SH-SY5Y (cell line): ENCODE data around the gene UQCRHL.

Source experiments
- GATA2 ChIP-seq: IDR thresholded peaks from 2 replicates; pipeline ENCODE4 v1.6.1; 2011; ENCODE audit warnings: mild to moderate bottlenecking, low read depth, low read length
- GATA3 ChIP-seq: IDR thresholded peaks from 2 replicates; pipeline ENCODE4 v1.6.1; 2011; ENCODE audit warnings: low read depth, mild to moderate bottlenecking, low read length, moderate library complexity

DNA sequence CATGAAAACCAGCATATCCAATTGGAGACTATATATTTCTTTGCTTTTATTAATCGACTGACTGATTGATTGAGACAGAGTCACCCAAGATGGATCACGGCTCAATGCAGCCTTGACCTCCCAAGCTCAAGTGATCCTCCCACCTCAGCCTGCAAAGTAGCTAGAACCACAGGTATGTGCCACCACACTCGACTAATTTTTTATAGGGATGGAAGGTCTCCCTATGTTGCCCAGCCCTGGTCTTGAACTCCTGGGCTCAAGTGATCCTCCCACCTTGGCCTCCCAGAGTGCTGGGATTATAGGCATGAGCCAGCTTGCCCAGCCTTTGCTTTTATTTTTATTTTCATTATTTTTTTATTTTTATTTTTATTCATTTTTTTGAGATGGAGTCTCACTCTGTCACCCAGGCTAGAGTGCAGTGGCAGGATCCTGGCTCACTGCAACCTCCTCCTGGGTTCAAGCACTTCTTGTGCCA lies 45.4 kb upstream of the UQCRHL start:
- TF ChIP-seq GATA3 (no peak), GATA2 (no peak)
